Suprapubic skin (tissue), 4 donors: ENCODE results near the gene ZGLP1.

ENCODE experiments used
- POLR2A ChIP-seq, 2 donors: fragments of 450-650 bp; IDR thresholded peaks; one replicate each; pipeline ENCODE4 v1.6.1; 2017; ENCODE audit warnings: antibody characterized with exemption in 2 of 2, mild to moderate bottlenecking in 2 of 2, moderate library complexity in 2 of 2
- POLR2AphosphoS5 ChIP-seq, 3 donors: sonication (generic); formaldehyde crosslinking; IDR thresholded peaks; one replicate each; pipeline ENCODE4 v1.6.1; 2017; ENCODE audit warnings: antibody characterized with exemption in 3 of 3
- TF ChIP-seq, protein P1 (sequence below), 2 donors: fragments of 200-600 bp in 1 of 2; fragments of 450-650 bp in 1 of 2; sonication (generic) in 1 of 2; IDR thresholded peaks; one replicate each; pipeline ENCODE4 v1.5.1; 2016 to 2019; ENCODE audit warnings: antibody characterized with exemption in 2 of 2, mild to moderate bottlenecking in 1 of 2, moderate library complexity in 1 of 2

DNA sequence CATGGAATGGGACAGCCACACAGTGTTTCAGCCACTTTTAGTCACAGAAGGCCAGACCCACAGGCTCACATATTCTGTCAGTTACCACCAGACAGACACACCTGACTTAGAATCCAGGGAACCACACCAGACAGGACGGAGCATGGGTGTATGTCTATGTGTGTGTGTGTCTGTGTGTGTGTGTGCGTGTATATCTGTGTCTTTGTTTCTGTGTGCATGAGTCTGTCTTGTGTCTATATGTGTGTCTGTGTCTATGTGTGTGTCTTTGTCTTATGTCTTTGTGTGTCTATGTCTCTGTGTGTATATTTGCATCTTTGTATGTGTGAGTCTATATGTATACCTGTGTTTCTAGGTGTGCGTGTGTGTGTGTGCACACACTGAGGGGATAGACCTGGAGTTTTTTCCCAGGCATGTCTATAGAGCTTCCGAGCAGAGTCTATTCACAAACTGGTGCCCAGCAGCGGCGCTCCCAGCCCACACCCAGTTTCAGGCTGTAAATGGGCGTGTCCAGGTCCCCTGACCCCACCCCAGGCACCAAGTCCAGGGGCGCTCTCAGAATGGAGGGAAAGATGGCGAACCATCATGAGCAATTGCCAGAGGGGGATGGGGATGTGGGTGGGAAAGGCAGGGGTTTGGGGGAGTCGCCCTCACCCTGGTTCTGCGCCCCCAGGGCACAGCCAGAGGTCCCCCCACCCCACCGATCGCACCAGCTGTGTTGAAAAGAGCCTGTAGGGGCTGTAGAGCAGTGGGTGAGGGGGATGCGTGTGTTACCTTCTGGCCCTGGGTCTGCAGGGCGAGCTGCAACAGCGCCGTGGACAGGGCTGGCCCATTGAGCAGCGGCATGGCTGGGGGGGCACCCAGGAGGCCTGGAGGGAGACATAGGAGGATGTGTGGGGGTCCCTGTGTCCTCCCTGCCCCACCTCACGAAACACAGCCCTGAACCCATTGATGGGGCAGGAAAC, 12.5 kb upstream of the ZGLP1 start:
- TF ChIP-seq, protein P1, sequence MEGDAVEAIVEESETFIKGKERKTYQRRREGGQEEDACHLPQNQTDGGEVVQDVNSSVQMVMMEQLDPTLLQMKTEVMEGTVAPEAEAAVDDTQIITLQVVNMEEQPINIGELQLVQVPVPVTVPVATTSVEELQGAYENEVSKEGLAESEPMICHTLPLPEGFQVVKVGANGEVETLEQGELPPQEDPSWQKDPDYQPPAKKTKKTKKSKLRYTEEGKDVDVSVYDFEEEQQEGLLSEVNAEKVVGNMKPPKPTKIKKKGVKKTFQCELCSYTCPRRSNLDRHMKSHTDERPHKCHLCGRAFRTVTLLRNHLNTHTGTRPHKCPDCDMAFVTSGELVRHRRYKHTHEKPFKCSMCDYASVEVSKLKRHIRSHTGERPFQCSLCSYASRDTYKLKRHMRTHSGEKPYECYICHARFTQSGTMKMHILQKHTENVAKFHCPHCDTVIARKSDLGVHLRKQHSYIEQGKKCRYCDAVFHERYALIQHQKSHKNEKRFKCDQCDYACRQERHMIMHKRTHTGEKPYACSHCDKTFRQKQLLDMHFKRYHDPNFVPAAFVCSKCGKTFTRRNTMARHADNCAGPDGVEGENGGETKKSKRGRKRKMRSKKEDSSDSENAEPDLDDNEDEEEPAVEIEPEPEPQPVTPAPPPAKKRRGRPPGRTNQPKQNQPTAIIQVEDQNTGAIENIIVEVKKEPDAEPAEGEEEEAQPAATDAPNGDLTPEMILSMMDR (IDR thresholded peaks at IDR 0.05), result no peak
- TF ChIP-seq POLR2AphosphoS5 (IDR thresholded peaks at IDR 0.05) (no peak), POLR2A (IDR thresholded peaks at IDR 0.05) (no peak)
